Mesothelial cell of epicardium (in vitro differentiated cells): Measurements from ENCODE around the gene TTC28. TPM values are rescaled to one million over a fixed set of nuclear protein-coding genes. Genes with fewer than 3 reads are reported as not detected.
"Not testable (repeated sequence)": the region's sequence is repeated elsewhere in the genome, so short reads cannot be mapped to it uniquely, and the experiment has no call there.

Experiments used
- DNase-seq, 2 experiments: peaks; one replicate each; pipeline ENCODE4 v3.0.0; 2021; ENCODE audit warnings: low spot score in 2 of 2; ENCODE audit not compliant: unreplicated experiment in 2 of 2
- H3K27ac Mint-ChIP-seq: 2 replicates; pipeline ENCODE4 v1.8.0; 2021; ENCODE audit warnings: mixed read lengths
- H3K27me3 Mint-ChIP-seq: 2 replicates; pipeline ENCODE4 v1.8.0; 2021; ENCODE audit warnings: low read depth, mixed read lengths
- H3K36me3 Mint-ChIP-seq: 2 replicates; pipeline ENCODE4 v1.8.0; 2021; ENCODE audit warnings: mixed read lengths
- H3K4me1 Mint-ChIP-seq: 2 replicates; pipeline ENCODE4 v1.8.0; 2021; ENCODE audit warnings: mixed read lengths
- H3K4me3 Mint-ChIP-seq: 2 replicates; pipeline ENCODE4 v1.8.0; 2021; ENCODE audit warnings: mild to moderate bottlenecking, moderate library complexity, mixed read lengths
- H3K9me3 Mint-ChIP-seq: 2 replicates; pipeline ENCODE4 v1.8.0; 2021; ENCODE audit warnings: mixed read lengths
- CTCF ChIP-seq: fragments of 200-600 bp; sonication (generic); IDR thresholded peaks from one replicate; pipeline ENCODE4 v1.5.0; 2021; ENCODE audit warnings: antibody characterized with exemption; ENCODE audit not compliant: unreplicated experiment
- total RNA-seq: library from RNA; stranded (reverse); gene quantifications from 3 replicates; pipeline ENCODE4 v1.2.1, GENCODE V29; 2021

Gene TTC28
- 91.7 to 95.9 TPM (median 92.7 TPM) in 3 replicates for total RNA-seq

GRCh38 chr22:28679611-28680287, at the start of gene TTC28:
TSS of gene TTC28 (minus strand) at chr22:28679840. CDS start at chr22:28679723, 117 bp downstream.
- H3K9me3 Mint-ChIP-seq, H3K36me3 Mint-ChIP-seq, H3K4me1 Mint-ChIP-seq, H3K27me3 Mint-ChIP-seq: not testable (repeated sequence)
- Mint-ChIP-seq H3K27ac (peak within 1 kb of the TSS; percentile 85), H3K4me3 (peak within 1 kb of the TSS; percentile 86)
- DNase-seq = peak; percentile 87 to 90

- DNase-seq = no peak
- TF ChIP-seq CTCF = no peak
- Mint-ChIP-seq H3K36me3 (peaks cover 31% of the 10 kb centered on the region), H3K27ac (peak overlapping the region; percentile 11), H3K9me3 (no peaks in the 10 kb centered on the region), H3K4me3 (no peak overlapping the region), H3K4me1 (no peaks in the 10 kb centered on the region), H3K27me3 (no peaks in the 10 kb centered on the region)
Measured at GRCh38 chr22:28728621-28729313, 49.1 kb upstream of the TTC28 start.

GRCh38 chr22:28728002-28728401, 48.4 kb upstream of the TTC28 start:
- Mint-ChIP-seq H3K36me3 (peaks cover 29% of the 10 kb centered on the region), H3K9me3 (no peaks in the 10 kb centered on the region), H3K4me1 (no peaks in the 10 kb centered on the region), H3K4me3 (no peak overlapping the region), H3K27me3 (no peaks in the 10 kb centered on the region), H3K27ac (no peak overlapping the region)
- DNase-seq = no peak
- TF ChIP-seq CTCF = no peak

GRCh38 chr22:28718044-28718443, 38.4 kb upstream of the TTC28 start:
- Mint-ChIP-seq H3K27me3 (no peaks in the 10 kb centered on the region), H3K27ac (no peak overlapping the region), H3K4me3 (no peak overlapping the region), H3K36me3 (peaks cover 9% of the 10 kb centered on the region), H3K4me1 (peaks cover 4% of the 10 kb centered on the region), H3K9me3 (peaks cover 4% of the 10 kb centered on the region)
- no peak for TF ChIP-seq CTCF
- no peak for DNase-seq

DNA sequence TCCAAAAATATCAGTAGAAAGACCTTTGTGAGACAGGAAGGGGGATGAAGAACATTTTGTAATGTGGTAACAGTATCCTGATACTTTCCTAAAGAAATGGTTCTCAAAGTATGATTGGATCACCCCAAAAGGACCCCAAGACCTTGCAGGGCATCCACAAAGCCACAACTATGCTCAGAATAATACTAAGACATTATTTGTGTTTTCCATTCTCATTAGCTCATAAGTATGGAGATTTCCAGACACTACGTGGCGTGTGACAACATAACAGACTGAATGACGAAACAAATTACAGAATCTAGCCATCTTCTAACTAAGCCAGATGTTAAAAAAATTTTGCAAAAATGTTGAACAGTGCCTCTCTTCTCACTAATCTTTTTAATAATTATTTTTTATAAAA, 37.0 kb upstream of the TTC28 start:
- Mint-ChIP-seq H3K4me3 (no peak overlapping the region), H3K9me3 (peaks cover 4% of the 10 kb centered on the region), H3K4me1 (peaks cover 13% of the 10 kb centered on the region), H3K27ac (no peak overlapping the region), H3K36me3 (peaks cover 9% of the 10 kb centered on the region), H3K27me3 (no peaks in the 10 kb centered on the region)
- DNase-seq = no peak
- no peak for TF ChIP-seq CTCF

DNA sequence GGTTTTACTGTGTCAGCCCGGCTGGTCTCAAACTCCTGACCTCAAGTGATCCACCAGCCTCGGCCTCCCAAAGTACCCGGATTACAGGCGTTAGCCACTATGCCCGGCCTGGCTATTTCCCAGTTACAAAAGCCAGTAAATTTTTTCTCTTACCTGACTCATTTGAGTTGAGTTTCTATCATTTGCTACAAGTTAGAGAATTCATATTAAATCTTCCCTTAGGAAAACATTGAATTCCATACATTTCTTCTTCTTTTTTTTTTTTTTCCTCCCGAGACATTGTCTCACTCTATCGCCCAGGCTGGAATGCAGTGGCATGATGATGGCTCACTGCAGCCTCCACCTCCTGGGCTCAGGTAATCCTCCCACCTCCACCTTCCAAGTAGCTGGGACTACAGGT, 36.0 kb upstream of the TTC28 start:
- Mint-ChIP-seq H3K4me1 (peaks cover 22% of the 10 kb centered on the region), H3K36me3 (peaks cover 9% of the 10 kb centered on the region), H3K4me3 (no peak overlapping the region), H3K9me3 (peaks cover 4% of the 10 kb centered on the region), H3K27me3 (no peaks in the 10 kb centered on the region), H3K27ac (peak overlapping the region; percentile 69)
- no peak for DNase-seq
- no peak for TF ChIP-seq CTCF
